K562 (cell line): ENCODE data around the gene SKOR1. TPM values are rescaled to one million over a fixed set of nuclear protein-coding genes. Genes with fewer than 3 reads are reported as not detected.
A peak's percentile ranks its signal among the peaks of the same experiment; 100 is the strongest.

Experiments used
- BRD9 ChIP-seq: fragments of 450-650 bp; IDR thresholded peaks from 2 replicates; pipeline ENCODE4 v1.6.1; 2018; ENCODE audit warnings: low read depth; ENCODE audit not compliant: partially characterized antibody
- CXXC5 ChIP-seq: fragments of 250-450 bp; sonication (Bioruptor Pico); IDR thresholded peaks from 2 replicates; pipeline ENCODE4 v1.8.0; 2022; ENCODE audit warnings: inconsistent platforms, mild to moderate bottlenecking, moderate library complexity
- EP300 ChIP-seq: IDR thresholded peaks from 2 replicates; pipeline ENCODE4 v1.6.1; 2012; ENCODE audit warnings: low read length, improper control_type of control experiment
- HOMEZ ChIP-seq: fragments of 250-450 bp; sonication (Bioruptor Pico); IDR thresholded peaks from 2 replicates; pipeline ENCODE4 v1.4.0; 2020; ENCODE audit warnings: mild to moderate bottlenecking, moderate library complexity
- ILF3 ChIP-seq: fragments of 450-650 bp; IDR thresholded peaks from 2 replicates; pipeline ENCODE4 v1.6.1; 2018; ENCODE audit warnings: antibody characterized with exemption, mild to moderate bottlenecking, moderate library complexity, borderline replicate concordance
- KDM4B ChIP-seq, 2 experiments: fragments of 450-650 bp in 1 of 2; sonication (generic) in 1 of 2; IDR thresholded peaks; 2 replicates each; pipeline ENCODE4 v1.6.1; 2016 to 2017; ENCODE audit warnings: borderline replicate concordance in 2 of 2, antibody characterized with exemption in 1 of 2, low read depth in 1 of 2, mild to moderate bottlenecking in 1 of 2
- KLF1 ChIP-seq: fragments of 450-650 bp; IDR thresholded peaks from 2 replicates; pipeline ENCODE4 v1.6.1; 2016; ENCODE audit warnings: missing genetic modification characterization, missing compliant biosample characterization
- KLF13 ChIP-seq: fragments of 450-650 bp; IDR thresholded peaks from 2 replicates; pipeline ENCODE4 v1.6.1; 2016; ENCODE audit warnings: missing genetic modification characterization, low read depth, mild to moderate bottlenecking, missing compliant biosample characterization, moderate library complexity, borderline replicate concordance
- KLF16 ChIP-seq: IDR thresholded peaks from 2 replicates; pipeline ENCODE4 v1.6.1; 2016; ENCODE audit warnings: antibody characterized with exemption
- MTF1 ChIP-seq: fragments of 250-450 bp; sonication (Bioruptor Pico); IDR thresholded peaks from 2 replicates; pipeline ENCODE4 v1.9.0; 2021; ENCODE audit warnings: moderate library complexity, mild to moderate bottlenecking, inconsistent platforms, borderline replicate concordance
- MXD1 ChIP-seq: fragments of 250-450 bp; sonication (Bioruptor Pico); IDR thresholded peaks from 2 replicates; pipeline ENCODE4 v1.8.0; 2021; ENCODE audit warnings: borderline replicate concordance, mild to moderate bottlenecking, moderate library complexity; ENCODE audit not compliant: poor library complexity, severe bottlenecking
- PRPF4 ChIP-seq: fragments of 200-400 bp; formaldehyde crosslinking; IDR thresholded peaks from one replicate; pipeline ENCODE4 v1.6.1; 2017; ENCODE audit warnings: low read length, low read depth, mild to moderate bottlenecking; ENCODE audit not compliant: insufficient read depth, poor library complexity, severe bottlenecking
- RBM15 ChIP-seq: fragments of 200-400 bp; formaldehyde crosslinking; IDR thresholded peaks from 2 replicates; pipeline ENCODE4 v1.6.1; 2018; ENCODE audit warnings: mild to moderate bottlenecking, low read length, moderate library complexity; ENCODE audit not compliant: insufficient read depth
- RFX5 ChIP-seq: IDR thresholded peaks from 2 replicates; pipeline ENCODE4 v1.6.1; 2011; ENCODE audit warnings: low read depth, mild to moderate bottlenecking, improper control_type of control experiment, low read length
- SMAD4 ChIP-seq: fragments of 250-450 bp; sonication (Bioruptor Pico); conservative IDR thresholded peaks from 2 replicates; pipeline ENCODE4 v1.8.0; 2021; ENCODE audit warnings: inconsistent platforms, mild to moderate bottlenecking, moderate library complexity
- TBL1XR1 ChIP-seq, 2 experiments: IDR thresholded peaks; 2 replicates each; pipeline ENCODE4 v1.6.1; 2012; ENCODE audit warnings: improper control_type of control experiment in 2 of 2, low read length in 2 of 2, mild to moderate bottlenecking in 1 of 2
- UBTF ChIP-seq, 2 experiments: IDR thresholded peaks; 2 replicates each; pipeline ENCODE4 v1.6.1; 2012; ENCODE audit warnings: improper control_type of control experiment in 2 of 2, low read depth in 2 of 2, low read length in 2 of 2, borderline replicate concordance in 1 of 2
- ZFP30 ChIP-seq: fragments of 250-450 bp; sonication (Bioruptor Pico); IDR thresholded peaks from 2 replicates; pipeline ENCODE4 v1.8.0; 2022; ENCODE audit warnings: moderate library complexity, mild to moderate bottlenecking, inconsistent platforms, borderline replicate concordance
- ZNF395 ChIP-seq: fragments of 200-800 bp; sonication (Bioruptor generic); IDR thresholded peaks from 2 replicates; pipeline ENCODE4 v1.6.1; 2017; ENCODE audit warnings: missing genetic modification characterization, missing compliant biosample characterization
- ZNF41 ChIP-seq: fragments of 250-450 bp; sonication (Bioruptor Pico); conservative IDR thresholded peaks from 2 replicates; pipeline ENCODE4 v1.4.0; 2020; ENCODE audit warnings: mild to moderate bottlenecking
- ZNF668 ChIP-seq: fragments of 250-450 bp; sonication (Bioruptor Pico); IDR thresholded peaks from 2 replicates; pipeline ENCODE4 v1.8.0; 2022; ENCODE audit warnings: mild to moderate bottlenecking, inconsistent platforms
- polyA plus RNA-seq, 8 experiments: library from polyadenylated mRNA; depleted of rRNA in 4 of 8; stranded (reverse) in 5 of 8; unstranded in 3 of 8; fragments of >200 nt; fragmentation: Nextera tagmentation in 2 of 8; fragmentation: Illumina TruSeq in 1 of 8; extraction: Ambion mirVana in 2 of 8; extraction: Trizol in 1 of 8; gene quantifications; 2 replicates each; pipeline versions ENCODE4 v1.2.1 to v1.2.3, GENCODE V29; 2011 to 2014; ENCODE audit warnings: inconsistent platforms in 1 of 8, missing spikeins in 1 of 8
- total RNA-seq, 7 experiments: library from RNA; depleted of rRNA in 6 of 7; stranded (reverse); fragments of >200 nt in 6 of 7; fragmentation: Illumina TruSeq in 2 of 7; extraction: Trizol in 2 of 7; gene quantifications; 2 replicates each; pipeline versions ENCODE4 v1.2.1 to v1.2.3, GENCODE V29; 2011 to 2021; ENCODE audit warnings: low replicate concordance in 1 of 7

Gene SKOR1
- total and polyA plus RNA-seq, 9 of the 15 experiments (the other 6 are each of a cell fraction or from before 2014, with no cell fraction given): 0.04 to 0.41 (median 0.09) TPM; not detected in 3

GRCh38 chr15:67882487-67883233 is 57.4 kb downstream of the SKOR1 start (continued):
- TF ChIP-seq TBL1XR1 (IDR thresholded peaks at IDR 0.05; ENCODE audit: low read length in 2 of 2): 0 out of 4 replicates have a peak, but pooled peaks of 1 of the 2 experiments have one; percentile 33
- no peak for TF ChIP-seq RFX5
- TF ChIP-seq MXD1 (CRISPR knock-in tag): no peak
- no peak for TF ChIP-seq ILF3
- no peak for TF ChIP-seq MTF1 (CRISPR knock-in tag)
- no peak for TF ChIP-seq KLF16
- TF ChIP-seq EP300: peak; percentile 87
- no peak for TF ChIP-seq HOMEZ (CRISPR knock-in tag)
- peak; percentile 38; the same call in 1 of the 2 replicates for TF ChIP-seq CXXC5 (CRISPR knock-in tag)
- no peak for TF ChIP-seq RBM15
- TF ChIP-seq ZNF668 (CRISPR knock-in tag): no peak
- TF ChIP-seq ZNF395: no peak; the same call in 1 of the 2 replicates
- TF ChIP-seq KDM4B (IDR thresholded peaks at IDR 0.05; ENCODE audit: borderline replicate concordance in 2 of 2, low read depth in 1 of 2): no peak
- no peak for TF ChIP-seq KLF13 (tag)
- TF ChIP-seq KLF1 (tag): no peak
- no peak for TF ChIP-seq UBTF (IDR thresholded peaks at IDR 0.05; ENCODE audit: borderline replicate concordance in 1 of 2, low read depth in 2 of 2, low read length in 2 of 2)
- peak; percentile 43; the same call in 1 of the 2 replicates for TF ChIP-seq SMAD4 (CRISPR knock-in tag)
- no peak for TF ChIP-seq ZNF41 (CRISPR knock-in tag)
- TF ChIP-seq ZFP30 (CRISPR knock-in tag): no peak
- TF ChIP-seq PRPF4: no peak
- peak; percentile 35 for TF ChIP-seq BRD9
